Lung (tissue), 12 donors: ENCODE data around the gene OOSP3. TPM values are rescaled to one million over a fixed set of nuclear protein-coding genes. Genes with fewer than 3 reads are reported as not detected.

Source experiments
- ATAC-seq: fragments of 200-7000 bp; cut with Tn5 transposase; one replicate; pipeline ENCODE4 v1.9.1; 2020; ENCODE audit warnings: moderate number of reproducible peaks; ENCODE audit not compliant: insufficient read depth, low FRiP score
- DNase-seq, 3 donors: peaks; one replicate each; pipeline ENCODE4 v3.0.0-alpha.2; 2013 to 2017
- H3K27ac ChIP-seq, 2 donors: one replicate each; pipeline ENCODE4 v1.5.1; 2013; ENCODE audit warnings: mild to moderate bottlenecking in 2 of 2, moderate library complexity in 2 of 2, control low read depth in 1 of 2, inconsistent platforms in 1 of 2, low read depth in 1 of 2, low read length in 1 of 2
- H3K27me3 ChIP-seq, 3 donors: one replicate each; pipeline ENCODE4 v1.5.1; 2013; ENCODE audit warnings: low read length in 2 of 3; ENCODE audit not compliant: control insufficient read depth in 3 of 3, insufficient read depth in 3 of 3
- H3K36me3 ChIP-seq, 4 donors: one replicate each; pipeline ENCODE4 v1.5.1; 2013; ENCODE audit warnings: low read length in 4 of 4, mild to moderate bottlenecking in 1 of 4, moderate library complexity in 1 of 4; ENCODE audit not compliant: control insufficient read depth in 4 of 4, insufficient read depth in 4 of 4
- H3K4me1 ChIP-seq, 5 donors: one replicate each; pipeline ENCODE4 v1.5.1; 2013; ENCODE audit warnings: low read length in 5 of 5, mild to moderate bottlenecking in 2 of 5, moderate library complexity in 1 of 5; ENCODE audit not compliant: control insufficient read depth in 5 of 5, insufficient read depth in 5 of 5
- H3K4me3 ChIP-seq: one replicate; pipeline ENCODE4 v1.5.1; 2013; ENCODE audit warnings: mild to moderate bottlenecking, control low read depth, moderate library complexity
- H3K9ac ChIP-seq, 2 donors: one replicate each; pipeline ENCODE4 v1.5.1; 2013; ENCODE audit warnings: low read length in 2 of 2, control low read depth in 1 of 2; ENCODE audit not compliant: insufficient read depth in 1 of 2
- H3K9me3 ChIP-seq, 4 donors: one replicate each; pipeline ENCODE4 v1.5.1; 2013; ENCODE audit warnings: low read length in 3 of 4, mild to moderate bottlenecking in 1 of 4, moderate library complexity in 1 of 4; ENCODE audit not compliant: control insufficient read depth in 4 of 4, insufficient read depth in 3 of 4
- CTCF ChIP-seq: IDR thresholded peaks from 2 replicates; pipeline ENCODE4 v1.5.1; 2012; ENCODE audit warnings: mild to moderate bottlenecking; ENCODE audit errors: control extremely low read depth, extremely low read depth
- WGBS, 2 donors: extraction: QIAGEN DNeasy Blood & Tissue Kit; methylation state at CpG; one replicate each; pipeline ENCODE4 v1.1.7; 2013; 5-methylcytosine and 5-hydroxymethylcytosine counted together
- polyA plus RNA-seq, 2 donors: library from polyadenylated mRNA; stranded (reverse); fragments of 200-250 nt; gene quantifications; one replicate each; pipeline ENCODE4 v1.2.1, GENCODE V29; 2013
- total RNA-seq, 2 donors: library from RNA; depleted of rRNA in 1 of 2; stranded (reverse); fragments of >200 nt in 1 of 2; gene quantifications; one replicate each; pipeline ENCODE4 v1.2.1, GENCODE V29; 2014 to 2021
- donor health status: control.
- donor health status: control.
- donor health status: Bipolar disorder and iron deficiency.
- donor health status: healthy.
- donor health status: DM: yes; HTN: yes; CAD: no.

The OOSP3 gene
- total and polyA plus RNA-seq, 4 donors: 0.08 to 0.14 TPM; not detected in 2

- no peak for TF ChIP-seq CTCF
- ATAC-seq (no peak), DNase-seq (no peak)
- H3K27ac ChIP-seq: no peak overlapping the region
- H3K36me3 ChIP-seq: no peaks in the 10 kb centered on the region
- H3K27me3 ChIP-seq: no peaks in the 10 kb centered on the region
- H3K4me3 ChIP-seq: no peak overlapping the region
- 60 to 74% methylated on average over 2 of the region's 2 CpGs for WGBS, 2 donors
- no peaks in the 10 kb centered on the region for H3K4me1 ChIP-seq
- H3K9ac ChIP-seq: no peak overlapping the region
- H3K9me3 ChIP-seq: peaks cover 0 to 2% (median 0%) of the 10 kb centered on the region in 4 donors
Measured at GRCh38 chr11:59939482-59939881, 60.9 kb downstream of the OOSP3 start.

GRCh38 chr11:59941091-59941490 is 62.5 kb downstream of the OOSP3 start:
- ATAC-seq (no peak), DNase-seq (no peak)
- Histone ChIP-seq H3K4me1 (no peaks in the 10 kb centered on the region), H3K36me3 (no peaks in the 10 kb centered on the region), H3K4me3 (no peak overlapping the region), H3K9ac (no peak overlapping the region), H3K9me3 (peaks cover 0 to 6% (median 0%) of the 10 kb centered on the region in 4 donors), H3K27ac (no peak overlapping the region), H3K27me3 (no peaks in the 10 kb centered on the region)
- 79 to 90% methylated on average over 4 of the region's 4 CpGs for WGBS, 2 donors
- TF ChIP-seq CTCF: no peak

GRCh38 chr11:59943997-59944714 is 65.6 kb downstream of the OOSP3 start:
- Histone ChIP-seq H3K4me3 (no peak overlapping the region), H3K4me1 (no peaks in the 10 kb centered on the region), H3K27me3 (no peaks in the 10 kb centered on the region), H3K9me3 (peaks cover 0 to 8% (median 0%) of the 10 kb centered on the region in 4 donors), H3K27ac (no peak overlapping the region), H3K36me3 (no peaks in the 10 kb centered on the region), H3K9ac (no peak overlapping the region)
- 94 to 96% methylated on average over 3 of the region's 3 CpGs for WGBS, 2 donors
- DNase-seq: no peak
- no peak for TF ChIP-seq CTCF
- ATAC-seq: no peak
